Mesenteric fat pad (tissue), 1 donor: ENCODE data around the gene NR2C2AP. TPM values are rescaled to one million over a fixed set of nuclear protein-coding genes. Genes with fewer than 3 reads are reported as not detected.
"Not testable (repeated sequence)": the region's sequence is repeated elsewhere in the genome, so short reads cannot be mapped to it uniquely, and the experiment has no call there.

ENCODE experiments used
- DNase-seq: peaks from one replicate; pipeline ENCODE4 v3.0.0-alpha.2; 2020; ENCODE audit warnings: low spot score
- long read RNA-seq: library from polyadenylated mRNA; unstranded; transcript quantifications from one replicate; pipeline ENCODE4 v2.0.0, GENCODE V29; 2020
- total RNA-seq: library from RNA; stranded (reverse); fragmentation: NEBNext Ultra II Directional; extraction: Animal tissue kit (Norgen Biotek cat#: 25700); gene quantifications from one replicate; pipeline ENCODE4 v1.2.1, GENCODE V29; 2021
- donor health status: DM: yes; HTN: yes; CAD: no.

NR2C2AP gene
- 10.7 TPM for total RNA-seq
- long read RNA-seq, transcript NR2C2AP-201 (5 exons, 1,293 nt) = major isoform, 21 of 44 reads
- long read RNA-seq, partial matches to known transcripts = 4 of 44 reads
- long read RNA-seq, other reads (novel, unspliced or antisense) = 17 of 44 reads

GRCh38 chr19:19203012-19203856 lies at the start of gene NR2C2AP:
Gene NR2C2AP, minus strand, starts transcription at chr19:19203414. Its CDS starts 354 bp downstream, at chr19:19203060.
- peak; percentile 96 for DNase-seq

- no peak for DNase-seq
Observed at GRCh38 chr19:19250196-19250801, 47.1 kb upstream of the NR2C2AP start.

- no peak for DNase-seq
Observed at GRCh38 chr19:19240476-19240875, 37.3 kb upstream of the NR2C2AP start.

GRCh38 chr19:19239675-19240074 lies 36.5 kb upstream of the NR2C2AP start:
- no peak for DNase-seq

- no peak for DNase-seq
Observed at GRCh38 chr19:19238126-19238894, 35.1 kb upstream of the NR2C2AP start.

- DNase-seq = no peak
Observed at GRCh38 chr19:19236173-19236572, 33.0 kb upstream of the NR2C2AP start.

- no peak for DNase-seq
Observed at GRCh38 chr19:19234220-19234816, 31.1 kb upstream of the NR2C2AP start.

- DNase-seq = no peak
Observed at GRCh38 chr19:19232261-19232721, 29.1 kb upstream of the NR2C2AP start.

- no peak for DNase-seq
Observed at GRCh38 chr19:19230999-19231398, 27.8 kb upstream of the NR2C2AP start.

- no peak for DNase-seq
Observed at GRCh38 chr19:19229701-19230100, 26.5 kb upstream of the NR2C2AP start.

GRCh38 chr19:19227217-19227616 lies 24.0 kb upstream of the NR2C2AP start:
- no peak for DNase-seq

GRCh38 chr19:19226663-19227062 lies 23.4 kb upstream of the NR2C2AP start:
- DNase-seq = no peak

GRCh38 chr19:19226204-19226603 lies 23.0 kb upstream of the NR2C2AP start:
- DNase-seq = no peak

- DNase-seq = peak; percentile 92
Observed at GRCh38 chr19:19224852-19225494, 21.8 kb upstream of the NR2C2AP start.

GRCh38 chr19:19224150-19224851 lies 21.1 kb upstream of the NR2C2AP start:
- no peak for DNase-seq

- DNase-seq = no peak
Observed at GRCh38 chr19:19223636-19224035, 20.4 kb upstream of the NR2C2AP start.

- no peak for DNase-seq
Observed at GRCh38 chr19:19223060-19223459, 19.8 kb upstream of the NR2C2AP start.

- DNase-seq = not testable (repeated sequence)
Observed at GRCh38 chr19:19221000-19221399, 17.8 kb upstream of the NR2C2AP start.

GRCh38 chr19:19218911-19219310 lies 15.7 kb upstream of the NR2C2AP start:
- DNase-seq = no peak

GRCh38 chr19:19217099-19217498 lies 13.9 kb upstream of the NR2C2AP start:
- no peak for DNase-seq
